NB4 (cell line): Measurements from ENCODE around the gene NET1.

ENCODE experiments used
- DNase-seq: peaks from one replicate; pipeline ENCODE4 v3.0.0; 2010; ENCODE audit warnings: low read depth
- H3K4me3 ChIP-seq: one replicate; pipeline ENCODE4 v1.5.1; 2011; ENCODE audit warnings: mild to moderate bottlenecking, low read depth, low read length, moderate library complexity
- CTCF ChIP-seq: IDR thresholded peaks from one replicate; pipeline ENCODE4 v1.5.1; 2012; ENCODE audit warnings: low read depth, low read length
- MAX ChIP-seq: IDR thresholded peaks from 2 replicates; pipeline ENCODE4 v1.6.1; 2011; ENCODE audit warnings: low read depth, low read length
- MYC ChIP-seq: IDR thresholded peaks from 2 replicates; pipeline ENCODE4 v1.6.1; 2011; ENCODE audit warnings: low read depth, low read length
- POLR2A ChIP-seq: IDR thresholded peaks from 2 replicates; pipeline ENCODE4 v1.6.1; 2011; ENCODE audit warnings: mild to moderate bottlenecking; ENCODE audit not compliant: insufficient read length; ENCODE audit errors: extremely low read depth

The NET1 gene

GRCh38 chr10:5497948-5498730, 85.8 kb downstream of the NET1 start:
- TF ChIP-seq POLR2A (no peak), MYC (no peak), CTCF (no peak), MAX (no peak)
- DNase-seq = no peak
- H3K4me3 ChIP-seq = no peak overlapping the region

GRCh38 chr10:5498791-5499492, 86.6 kb downstream of the NET1 start:
- no peak for DNase-seq
- TF ChIP-seq MYC = no peak
- no peak for TF ChIP-seq MAX
- TF ChIP-seq CTCF = no peak
- no peak for TF ChIP-seq POLR2A
- no peak overlapping the region for H3K4me3 ChIP-seq

GRCh38 chr10:5499493-5500140, 87.3 kb downstream of the NET1 start, which contains the start of gene CALML5:
TSS of gene CALML5 (minus strand) at chr10:5499570. CDS start at chr10:5499438, 132 bp downstream.
- TF ChIP-seq MYC (no peak), CTCF (no peak), POLR2A (no peak)
- H3K4me3 ChIP-seq = no peak within 1 kb of the TSS
- no peak for DNase-seq

GRCh38 chr10:5500162-5500670, 87.9 kb downstream of the NET1 start:
- DNase-seq = no peak
- TF ChIP-seq POLR2A (no peak), MYC (no peak), MAX (no peak), CTCF (no peak)
- no peak overlapping the region for H3K4me3 ChIP-seq

- no peak overlapping the region for H3K4me3 ChIP-seq
- DNase-seq = no peak
- TF ChIP-seq MAX (no peak), CTCF (no peak), MYC (no peak)
Observed at GRCh38 chr10:5500910-5501309, 88.6 kb downstream of the NET1 start.
